Measurements from ENCODE around the gene CPLANE2.
"Not testable (repeated sequence)": the region's sequence is repeated elsewhere in the genome, so short reads cannot be mapped to it uniquely, and the experiment has no call there.

CPLANE2 gene

GRCh38 chr1:16204634-16205333 is 32.2 kb downstream of the CPLANE2 start:
- no peak for DNase-seq (ENCODE audit: insufficient read length, low spot score)
- no peak for TF ChIP-seq POLR2A (IDR thresholded peaks at IDR 0.05; ENCODE audit: low read depth, low read length)
- FAIRE-seq = no peak

GRCh38 chr1:16204216-16204615 is 32.8 kb downstream of the CPLANE2 start:
- FAIRE-seq (no peak), DNase-seq (ENCODE audit: insufficient read length, low spot score) (no peak)
- TF ChIP-seq POLR2A (IDR thresholded peaks at IDR 0.05; ENCODE audit: low read depth, low read length) = no peak

DNA sequence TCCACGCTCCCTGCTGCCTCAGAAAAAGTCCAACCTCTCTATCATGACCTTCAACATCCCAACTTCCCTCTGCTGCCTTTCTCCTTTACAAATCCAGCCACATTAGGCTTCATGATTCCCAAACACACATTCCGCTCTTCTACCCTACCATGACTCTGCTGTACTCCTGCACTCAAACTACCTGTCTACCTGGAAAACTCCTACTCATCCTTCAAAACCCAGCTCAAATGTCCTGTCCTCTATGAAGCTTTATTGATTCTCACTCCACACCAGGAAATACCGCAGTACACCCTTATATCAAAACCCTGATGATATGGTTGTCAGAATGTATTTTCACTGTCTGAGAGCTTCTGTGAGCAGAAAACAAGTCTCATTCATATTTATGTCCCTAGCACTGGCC is 33.4 kb downstream of the CPLANE2 start:
- TF ChIP-seq POLR2A (IDR thresholded peaks at IDR 0.05; ENCODE audit: low read depth, low read length) = no peak
- FAIRE-seq = no peak
- no peak for DNase-seq (ENCODE audit: insufficient read length, low spot score)

- FAIRE-seq (no peak), DNase-seq (ENCODE audit: insufficient read length, low spot score) (no peak)
- no peak for TF ChIP-seq POLR2A (IDR thresholded peaks at IDR 0.05; ENCODE audit: low read depth, low read length)
Observed at GRCh38 chr1:16202281-16203210, 34.4 kb downstream of the CPLANE2 start.

DNA sequence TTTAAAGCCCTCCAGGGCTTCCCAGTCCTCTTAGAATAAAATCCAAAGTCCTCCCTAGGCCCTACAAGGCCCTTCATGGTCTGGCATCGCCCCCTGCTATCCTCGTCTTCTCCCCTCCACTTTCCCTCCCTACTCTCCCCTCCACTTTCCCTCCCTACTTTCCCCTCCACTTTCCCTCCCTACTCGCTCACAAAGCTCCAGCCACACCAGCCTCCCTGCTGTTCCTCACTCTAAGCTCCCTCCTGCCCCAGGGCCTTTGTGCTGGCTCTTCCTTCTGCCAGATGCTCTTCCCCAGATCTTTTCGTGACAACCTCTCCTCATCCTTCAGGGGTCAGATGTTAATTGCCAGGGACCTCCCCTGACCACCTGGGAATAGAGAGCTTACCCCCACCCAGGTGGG is 37.3 kb downstream of the CPLANE2 start:
- no peak for DNase-seq (ENCODE audit: insufficient read length, low spot score)
- no peak for TF ChIP-seq POLR2A (IDR thresholded peaks at IDR 0.05; ENCODE audit: low read depth, low read length)
- FAIRE-seq = no peak

- DNase-seq (ENCODE audit: insufficient read length, low spot score) = no peak
- FAIRE-seq = no peak
Observed at GRCh38 chr1:16199157-16199501, 37.9 kb downstream of the CPLANE2 start.

DNA sequence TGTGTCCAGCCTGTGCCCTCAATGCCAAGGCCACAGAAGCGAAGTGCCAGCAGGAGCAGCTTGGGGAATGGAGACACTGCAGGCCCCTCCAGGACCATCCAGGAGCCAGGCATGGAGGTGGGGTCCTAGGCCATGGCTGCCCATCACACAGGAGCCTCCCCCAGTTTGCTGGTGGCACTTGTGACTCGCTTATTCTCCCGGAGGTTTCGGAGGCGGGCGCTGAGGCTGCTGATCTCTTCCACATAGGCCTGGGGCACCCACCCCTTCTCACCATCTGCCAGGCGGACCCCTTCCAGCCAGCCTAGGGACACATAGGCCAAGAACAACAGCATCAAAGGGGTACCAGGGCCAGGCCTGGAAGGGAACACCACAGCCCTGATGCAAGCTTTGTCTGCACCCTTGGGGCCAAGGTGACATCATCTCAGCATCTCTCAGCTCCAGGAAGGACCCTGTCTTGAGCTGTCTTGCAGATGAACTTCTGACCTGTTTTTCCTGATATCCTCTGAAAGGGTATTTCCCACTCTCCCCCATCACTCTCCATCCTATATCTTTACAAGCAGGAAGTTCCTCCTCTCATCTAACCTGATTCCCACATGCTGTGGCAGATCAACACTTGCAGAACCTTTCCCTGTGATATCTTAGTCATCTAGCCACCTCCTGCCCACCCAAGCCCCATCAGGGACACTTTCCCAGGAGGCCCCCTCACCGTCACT is 38.4 kb downstream of the CPLANE2 start:
- FAIRE-seq (no peak), DNase-seq (ENCODE audit: insufficient read length, low spot score) (no peak)
- TF ChIP-seq POLR2A (IDR thresholded peaks at IDR 0.05; ENCODE audit: low read depth, low read length) = no peak

More at GRCh38 chr1:16199157-16199501, 37.9 kb downstream of the CPLANE2 start:
- no peak for TF ChIP-seq POLR2A (IDR thresholded peaks at IDR 0.05; ENCODE audit: low read depth, low read length)

- no peak for DNase-seq (ENCODE audit: insufficient read length, low spot score)
- no peak for TF ChIP-seq POLR2A (IDR thresholded peaks at IDR 0.05; ENCODE audit: low read depth, low read length)
- FAIRE-seq = no peak
Observed at GRCh38 chr1:16196874-16197273, 40.1 kb downstream of the CPLANE2 start.

DNA sequence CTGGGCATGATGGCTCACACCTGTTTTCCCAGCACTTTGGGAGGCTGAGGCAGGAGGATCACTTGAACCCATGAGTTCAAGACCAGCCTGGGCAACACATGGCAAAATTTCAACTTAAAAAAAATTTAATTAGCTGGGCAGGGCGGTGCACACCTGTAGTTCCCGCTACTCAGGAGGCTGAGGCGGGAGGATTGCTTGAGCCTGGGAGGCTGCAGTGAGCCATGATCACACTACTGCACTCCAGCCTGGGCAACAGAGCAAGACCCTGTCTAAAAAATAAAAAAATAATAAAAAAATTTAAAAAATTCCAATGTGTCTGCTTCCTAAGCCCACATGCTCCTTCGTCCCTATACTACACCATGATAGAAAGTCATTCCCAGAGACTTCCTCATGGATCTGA is 40.8 kb downstream of the CPLANE2 start:
- DNase-seq (ENCODE audit: insufficient read length, low spot score); FAIRE-seq: not testable (repeated sequence)

GRCh38 chr1:16195518-16195905 is 41.5 kb downstream of the CPLANE2 start:
- TF ChIP-seq POLR2A (IDR thresholded peaks at IDR 0.05; ENCODE audit: low read depth, low read length) = no peak
- DNase-seq (ENCODE audit: insufficient read length, low spot score) = no peak
- no peak for FAIRE-seq

GRCh38 chr1:16191916-16192546 is 45.0 kb downstream of the CPLANE2 start:
- FAIRE-seq = no peak
- no peak for TF ChIP-seq POLR2A (IDR thresholded peaks at IDR 0.05; ENCODE audit: low read depth, low read length)

GRCh38 chr1:16191309-16191708 is 45.7 kb downstream of the CPLANE2 start:
- FAIRE-seq (no peak), DNase-seq (ENCODE audit: insufficient read length, low spot score) (no peak)
- TF ChIP-seq POLR2A (IDR thresholded peaks at IDR 0.05; ENCODE audit: low read depth, low read length) = no peak

More at GRCh38 chr1:16191916-16192546, 45.0 kb downstream of the CPLANE2 start:
- DNase-seq (ENCODE audit: insufficient read length, low spot score) = no peak

GRCh38 chr1:16189921-16190621 is 46.9 kb downstream of the CPLANE2 start:
- FAIRE-seq = no peak
- no peak for DNase-seq (ENCODE audit: insufficient read length, low spot score)
- TF ChIP-seq POLR2A (IDR thresholded peaks at IDR 0.05; ENCODE audit: low read depth, low read length) = no peak
